Stimulated activated CD8-positive, alpha-beta memory T cell treated with anti-CD3 and anti-CD28 coated beads, Interleukin-2, amount 100 ng/mL, for 1 hour (primary cell): ENCODE measurements around the gene OPA1.
A peak's percentile ranks its signal among the peaks of the same experiment; 100 is the strongest.

ENCODE experiments used
- DNase-seq, 2 donors: peaks; one replicate each; pipeline ENCODE4 v3.0.0-alpha.2; 2020; ENCODE audit warnings: low read depth in 2 of 2

OPA1 gene, protein sequence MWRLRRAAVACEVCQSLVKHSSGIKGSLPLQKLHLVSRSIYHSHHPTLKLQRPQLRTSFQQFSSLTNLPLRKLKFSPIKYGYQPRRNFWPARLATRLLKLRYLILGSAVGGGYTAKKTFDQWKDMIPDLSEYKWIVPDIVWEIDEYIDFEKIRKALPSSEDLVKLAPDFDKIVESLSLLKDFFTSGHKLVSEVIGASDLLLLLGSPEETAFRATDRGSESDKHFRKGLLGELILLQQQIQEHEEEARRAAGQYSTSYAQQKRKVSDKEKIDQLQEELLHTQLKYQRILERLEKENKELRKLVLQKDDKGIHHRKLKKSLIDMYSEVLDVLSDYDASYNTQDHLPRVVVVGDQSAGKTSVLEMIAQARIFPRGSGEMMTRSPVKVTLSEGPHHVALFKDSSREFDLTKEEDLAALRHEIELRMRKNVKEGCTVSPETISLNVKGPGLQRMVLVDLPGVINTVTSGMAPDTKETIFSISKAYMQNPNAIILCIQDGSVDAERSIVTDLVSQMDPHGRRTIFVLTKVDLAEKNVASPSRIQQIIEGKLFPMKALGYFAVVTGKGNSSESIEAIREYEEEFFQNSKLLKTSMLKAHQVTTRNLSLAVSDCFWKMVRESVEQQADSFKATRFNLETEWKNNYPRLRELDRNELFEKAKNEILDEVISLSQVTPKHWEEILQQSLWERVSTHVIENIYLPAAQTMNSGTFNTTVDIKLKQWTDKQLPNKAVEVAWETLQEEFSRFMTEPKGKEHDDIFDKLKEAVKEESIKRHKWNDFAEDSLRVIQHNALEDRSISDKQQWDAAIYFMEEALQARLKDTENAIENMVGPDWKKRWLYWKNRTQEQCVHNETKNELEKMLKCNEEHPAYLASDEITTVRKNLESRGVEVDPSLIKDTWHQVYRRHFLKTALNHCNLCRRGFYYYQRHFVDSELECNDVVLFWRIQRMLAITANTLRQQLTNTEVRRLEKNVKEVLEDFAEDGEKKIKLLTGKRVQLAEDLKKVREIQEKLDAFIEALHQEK

DNA sequence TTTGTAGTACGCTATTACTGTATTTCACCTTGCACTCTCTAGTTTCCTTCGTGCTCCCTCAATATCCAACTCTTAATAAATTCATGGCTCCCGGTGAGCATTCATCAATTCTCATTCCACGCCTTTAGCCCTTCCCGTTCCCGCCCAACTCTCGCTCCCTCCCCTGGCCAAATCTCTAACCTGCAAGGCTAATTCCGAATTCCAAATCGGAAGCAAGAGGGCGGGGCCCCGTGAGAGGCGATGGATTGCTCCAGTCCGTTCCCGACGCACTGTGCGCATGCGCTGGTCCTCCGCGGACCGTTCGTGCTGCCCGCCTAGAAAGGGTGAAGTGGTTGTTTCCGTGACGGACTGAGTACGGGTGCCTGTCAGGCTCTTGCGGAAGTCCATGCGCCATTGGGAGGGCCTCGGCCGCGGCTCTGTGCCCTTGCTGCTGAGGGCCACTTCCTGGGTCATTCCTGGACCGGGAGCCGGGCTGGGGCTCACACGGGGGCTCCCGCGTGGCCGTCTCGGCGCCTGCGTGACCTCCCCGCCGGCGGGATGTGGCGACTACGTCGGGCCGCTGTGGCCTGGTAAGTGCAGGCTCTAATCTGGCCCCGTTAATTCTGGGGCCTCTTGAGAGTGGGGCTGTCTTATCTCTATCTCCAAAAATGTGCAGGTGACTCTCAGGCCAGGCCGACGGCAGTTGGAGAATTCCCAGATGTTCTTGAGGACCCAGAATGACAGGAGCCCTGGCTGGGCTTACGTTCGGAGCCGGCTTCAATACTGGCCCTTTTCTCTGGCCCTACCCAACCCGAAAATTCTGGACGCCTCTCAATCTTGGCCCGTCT, at the start of gene OPA1:
OPA1 (plus strand) TSS at position 368 of the 827 bp plus-strand sequence; CDS start at position 538, 170 bp downstream.
- peak; percentile 76 to 83 for DNase-seq

DNA sequence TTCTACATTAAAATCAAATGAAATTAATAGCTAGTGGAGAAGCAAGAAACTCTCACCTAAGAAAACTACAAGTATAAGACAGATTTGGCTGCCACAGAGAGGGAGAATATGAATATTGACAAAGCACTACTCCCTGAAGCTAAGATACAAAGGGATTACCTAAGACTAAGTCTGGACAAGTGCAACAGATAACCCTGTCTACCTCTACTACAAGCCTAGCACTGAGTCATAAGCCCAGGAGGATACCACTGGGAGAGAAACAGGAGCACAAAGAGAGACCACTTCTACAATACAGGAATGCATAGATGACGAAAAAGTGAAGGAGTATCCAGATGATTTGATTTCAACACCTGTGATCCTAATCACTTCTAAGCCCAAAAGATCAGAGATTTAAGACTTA, 48.7 kb upstream of the OPA1 start:
- DNase-seq = no peak

DNA sequence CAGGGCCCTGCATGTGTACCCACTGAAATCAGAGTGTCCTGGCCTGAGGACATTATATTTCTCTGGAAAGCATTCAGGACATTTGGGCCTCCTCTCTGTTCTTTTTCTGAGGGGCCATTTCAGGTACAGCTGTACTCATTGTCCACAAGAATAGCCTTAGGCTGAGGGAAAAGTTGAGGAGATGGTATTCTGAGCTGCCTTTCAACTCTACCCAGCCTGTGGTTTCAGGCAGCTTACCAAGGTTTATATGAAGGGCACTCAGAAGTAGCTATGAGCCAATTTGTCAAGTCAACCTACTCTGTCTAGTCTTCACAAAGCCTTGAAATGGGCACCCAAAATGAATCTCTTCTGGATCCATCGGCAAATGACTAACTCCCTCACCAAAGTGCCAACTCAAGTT, 47.7 kb upstream of the OPA1 start:
- DNase-seq = no peak

DNA sequence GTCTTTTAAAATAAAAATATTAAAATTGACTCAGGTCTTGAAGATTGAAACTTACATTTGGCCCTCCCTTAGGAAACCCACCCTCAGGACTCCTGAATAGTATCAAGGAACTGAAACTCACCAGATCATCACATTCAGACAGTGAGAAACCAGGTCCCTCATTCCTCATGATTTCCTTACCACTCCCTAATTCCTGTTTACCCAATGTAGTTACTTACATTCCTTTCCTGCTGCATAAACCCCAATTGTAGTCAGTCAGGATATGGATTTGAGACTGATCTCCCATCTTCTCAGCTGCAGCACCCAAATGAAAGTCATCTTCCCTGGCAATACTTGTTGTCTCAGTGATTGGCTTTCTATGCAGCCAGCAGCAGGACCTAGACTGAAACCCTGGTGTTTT, 46.9 kb upstream of the OPA1 start:
- no peak for DNase-seq

DNA sequence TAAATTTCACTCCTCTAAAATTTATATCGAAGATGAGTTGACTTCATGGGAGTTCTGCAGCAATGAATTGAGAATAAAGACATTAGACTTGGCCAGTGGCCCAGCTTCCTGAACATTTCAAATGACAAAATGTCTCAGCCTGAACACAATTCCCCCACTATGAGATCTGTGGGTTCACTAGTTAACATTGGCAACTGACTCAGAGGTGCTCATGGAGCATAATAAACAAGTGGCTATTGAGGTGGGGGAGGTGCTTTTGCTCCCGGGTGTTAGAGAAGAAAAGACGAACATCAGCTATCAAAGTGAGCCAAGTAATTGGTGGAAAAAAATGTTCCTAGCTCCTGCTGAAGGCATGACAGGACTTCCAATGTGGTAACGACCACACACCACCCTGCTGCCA, 44.6 kb upstream of the OPA1 start:
- no peak for DNase-seq

- no peak for DNase-seq
Observed at GRCh38 chr3:193552923-193553322, 40.1 kb upstream of the OPA1 start.

DNA sequence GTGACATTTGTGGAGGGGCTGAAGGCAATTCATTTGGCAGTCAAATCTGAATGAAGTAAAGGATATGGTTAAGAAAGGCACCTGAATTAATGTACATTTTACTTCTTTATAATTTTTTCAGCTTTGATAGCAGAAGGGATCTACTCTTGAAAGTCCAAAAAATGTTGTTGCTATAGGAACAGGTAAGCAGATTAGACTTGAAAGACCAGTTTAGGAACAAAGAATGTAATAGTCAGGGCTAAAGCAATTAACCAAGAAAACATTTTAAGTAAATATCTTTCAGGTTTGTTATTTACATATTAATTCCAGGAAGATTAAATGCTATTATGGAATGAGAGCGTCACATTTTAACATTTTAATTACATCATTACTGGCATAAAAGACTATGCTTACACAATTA, 39.4 kb upstream of the OPA1 start:
- no peak for DNase-seq

DNA sequence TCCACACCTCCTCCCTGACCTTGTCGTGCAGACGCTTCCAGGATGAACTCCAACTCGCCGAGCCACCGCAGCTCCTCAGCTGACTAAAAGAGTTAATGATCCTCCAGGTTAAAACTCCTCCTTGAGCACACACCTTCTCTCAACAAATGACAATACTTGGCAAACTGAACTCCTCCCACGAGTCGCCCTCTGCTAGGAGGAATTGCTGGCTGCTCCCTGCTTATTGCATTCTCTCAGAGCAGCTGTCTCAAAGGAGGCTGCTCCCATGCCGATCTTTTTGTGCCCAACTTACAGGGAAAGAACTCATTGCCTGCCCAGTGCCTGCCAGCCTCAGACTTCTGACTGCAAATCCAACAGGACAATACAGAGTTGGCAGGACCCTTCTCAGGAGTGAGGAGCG, 38.2 kb upstream of the OPA1 start, which contains the start of gene ATP13A4:
ATP13A4 (minus strand) TSS at position 85 of the 400 bp plus-strand sequence. CDS start 96 bp downstream, outside the sequence.
- no peak for DNase-seq

DNA sequence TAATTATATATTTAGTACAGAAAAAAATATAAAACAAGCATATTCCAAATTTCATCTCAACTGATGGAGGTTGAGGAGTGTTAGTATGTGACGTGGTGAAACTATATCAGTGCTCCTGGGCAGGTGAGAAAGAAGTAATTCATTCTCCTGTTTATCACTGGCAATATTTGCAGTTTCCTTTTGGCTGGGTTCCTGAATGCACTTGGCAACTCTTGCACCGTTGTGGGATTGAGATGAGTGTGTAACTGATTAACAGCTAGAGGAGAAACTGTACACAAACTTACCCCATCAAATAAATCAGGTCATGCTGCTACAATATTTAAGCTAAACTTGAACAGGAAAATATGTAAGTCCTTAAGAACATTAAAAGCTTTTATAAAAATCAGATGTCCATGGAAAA, 36.2 kb upstream of the OPA1 start:
- DNase-seq = no peak

GRCh38 chr3:193559100-193559499, 33.9 kb upstream of the OPA1 start:
- no peak for DNase-seq

- DNase-seq = no peak
Observed at GRCh38 chr3:193560091-193560490, 32.9 kb upstream of the OPA1 start.

GRCh38 chr3:193560870-193561269, 32.1 kb upstream of the OPA1 start:
- no peak for DNase-seq

- DNase-seq = no peak
Observed at GRCh38 chr3:193563426-193563825, 29.6 kb upstream of the OPA1 start.

GRCh38 chr3:193564012-193564411, 29.0 kb upstream of the OPA1 start:
- DNase-seq = no peak

- no peak for DNase-seq
Observed at GRCh38 chr3:193569119-193569518, 23.9 kb upstream of the OPA1 start.

DNA sequence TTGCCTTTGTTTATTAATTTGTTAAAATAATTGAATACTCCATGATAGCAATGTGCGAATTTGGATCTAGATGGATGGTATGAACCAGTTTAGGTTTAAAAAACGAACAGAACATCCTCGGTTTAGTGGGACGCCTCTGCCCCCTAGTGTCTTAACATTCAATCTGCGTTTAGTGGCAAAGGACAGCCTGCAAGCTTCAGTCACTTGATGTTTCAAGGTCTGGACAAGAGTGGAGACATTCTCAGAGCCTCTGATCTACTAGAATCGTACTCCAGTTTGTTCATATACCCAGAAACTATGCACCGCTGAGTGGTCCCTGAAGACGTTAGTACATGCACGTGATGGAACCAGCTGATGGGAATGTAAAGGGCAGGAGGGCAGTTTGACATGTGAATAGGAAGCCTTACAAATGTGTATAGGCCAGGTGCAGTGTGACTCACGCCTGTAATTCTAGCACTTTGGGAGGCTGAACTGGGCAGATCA, 20.5 kb upstream of the OPA1 start:
- no peak for DNase-seq

DNA sequence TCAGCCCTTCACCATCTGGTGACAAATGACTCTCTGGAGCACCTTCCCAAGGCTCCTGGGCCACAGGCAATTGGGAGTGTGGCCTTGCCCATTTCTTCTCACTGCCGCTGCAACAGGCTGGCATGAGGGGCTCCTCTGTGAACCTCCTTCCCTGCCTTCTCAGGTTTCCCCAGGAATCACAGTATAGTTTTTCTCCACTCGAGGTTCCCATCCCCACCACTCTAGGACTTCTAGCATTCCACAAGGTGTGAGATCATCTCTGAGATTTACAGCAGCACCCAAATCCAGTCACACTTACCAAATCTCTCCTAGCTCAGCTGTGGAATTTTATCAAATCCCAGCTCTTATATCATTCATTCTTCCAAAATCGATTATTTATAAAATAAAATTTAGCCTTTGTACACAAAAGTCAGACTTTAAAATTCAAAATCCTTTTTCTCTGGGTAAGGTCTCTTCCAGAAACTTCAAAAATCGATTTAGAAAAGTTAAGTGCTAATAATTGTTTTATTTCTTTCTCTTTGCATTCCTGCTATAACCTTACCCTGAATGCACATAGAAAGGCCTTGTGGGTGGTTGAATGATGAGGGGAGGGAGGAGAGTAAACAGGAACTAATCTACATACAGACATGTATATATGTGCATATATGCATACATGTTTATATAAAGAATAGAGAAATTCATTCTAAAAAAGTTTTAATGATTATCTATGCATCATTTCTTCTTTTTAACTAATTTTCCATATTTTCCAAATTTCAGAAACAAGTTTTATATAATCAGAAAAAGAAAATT, 19.4 kb upstream of the OPA1 start:
- DNase-seq = no peak

GRCh38 chr3:193574488-193575070, 18.4 kb upstream of the OPA1 start:
- no peak for DNase-seq

DNA sequence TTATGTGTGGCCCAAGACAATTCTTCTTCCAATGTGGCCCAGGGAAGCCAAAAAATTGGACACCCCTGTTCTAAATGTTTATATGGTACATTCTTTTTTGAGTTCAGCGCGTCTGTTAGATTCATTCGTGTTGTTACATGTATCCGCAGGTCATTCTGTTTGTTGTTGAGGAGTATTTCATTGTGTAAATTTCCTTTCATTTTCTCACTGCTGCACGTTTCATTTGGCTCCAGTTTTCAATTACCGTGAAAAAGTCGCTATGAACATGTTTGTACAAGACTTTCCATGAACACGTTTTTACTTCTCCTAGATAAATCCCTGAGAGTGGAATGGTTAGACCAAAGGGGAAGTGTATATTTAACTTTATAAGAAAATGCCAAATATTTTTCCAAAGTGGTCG, 7.5 kb upstream of the OPA1 start:
- DNase-seq = no peak

DNA sequence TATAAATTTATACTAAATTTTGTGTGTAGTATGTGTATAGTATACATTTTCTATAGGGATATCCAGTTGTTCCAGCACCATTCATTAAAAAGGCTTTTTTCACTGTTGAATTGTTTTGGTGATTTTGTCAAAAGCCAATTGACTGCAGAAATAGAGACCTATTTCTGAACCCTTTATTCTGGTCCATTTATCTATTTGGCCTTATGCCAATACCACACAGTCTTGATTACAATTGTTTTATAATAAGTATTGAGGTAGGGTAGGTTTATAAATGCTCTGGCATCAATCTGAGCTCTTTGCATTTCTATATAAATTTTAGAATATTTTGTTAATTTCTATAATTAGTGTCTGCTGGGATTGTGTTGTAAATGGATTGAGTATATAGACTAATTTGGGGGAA, 6.5 kb upstream of the OPA1 start:
- no peak for DNase-seq
